SK-N-SH treated with all-trans-retinoic acid at 6 μM for 48 hours (cell line): ENCODE data around the gene HYAL4.
"Not testable (repeated sequence)": the region's sequence is repeated elsewhere in the genome, so short reads cannot be mapped to it uniquely, and the experiment has no call there.

Experiments used
- ATAC-seq: fragments of 200-7000 bp; cut with Tn5 transposase; 3 replicates; pipeline ENCODE4 v1.9.1; 2020; ENCODE audit warnings: mild to moderate bottlenecking, moderate library complexity
- BACH2 ChIP-seq: fragments of 250-450 bp; sonication (Bioruptor Pico); IDR thresholded peaks from 2 replicates; pipeline ENCODE4 v1.9.0; 2021; ENCODE audit warnings: mild to moderate bottlenecking, borderline replicate concordance
- CSDC2 ChIP-seq: fragments of 250-450 bp; sonication (Bioruptor Pico); IDR thresholded peaks from 2 replicates; pipeline ENCODE4 v1.5.0; 2020; ENCODE audit warnings: mild to moderate bottlenecking, moderate library complexity
- ESRRG ChIP-seq: fragments of 250-450 bp; sonication (Bioruptor Pico); IDR thresholded peaks from 2 replicates; pipeline ENCODE4 v1.6.1; 2021; ENCODE audit warnings: mild to moderate bottlenecking
- GLIS3 ChIP-seq: fragments of 250-450 bp; sonication (Bioruptor Pico); IDR thresholded peaks from 2 replicates; pipeline ENCODE4 v1.5.0; 2020; ENCODE audit warnings: mild to moderate bottlenecking, moderate library complexity
- ISL1 ChIP-seq: fragments of 250-450 bp; sonication (Bioruptor Pico); IDR thresholded peaks from 2 replicates; pipeline ENCODE4 v2.1.2; 2022; ENCODE audit warnings: mild to moderate bottlenecking, moderate library complexity
- PPARA ChIP-seq: fragments of 250-450 bp; sonication (Bioruptor Pico); IDR thresholded peaks from 2 replicates; pipeline ENCODE4 v1.5.0; 2020; ENCODE audit warnings: mild to moderate bottlenecking, borderline replicate concordance
- RARB ChIP-seq: fragments of 250-450 bp; sonication (Bioruptor Pico); IDR thresholded peaks from 2 replicates; pipeline ENCODE4 v1.8.0; 2021; ENCODE audit warnings: mild to moderate bottlenecking, moderate library complexity
- SNAI2 ChIP-seq: fragments of 250-450 bp; sonication (Bioruptor Pico); IDR thresholded peaks from 2 replicates; pipeline ENCODE4 v1.5.0; 2020; ENCODE audit warnings: mild to moderate bottlenecking, moderate library complexity
- TOX ChIP-seq: fragments of 250-450 bp; sonication (Bioruptor Pico); IDR thresholded peaks from 2 replicates; pipeline ENCODE4 v1.8.0; 2021; ENCODE audit warnings: mild to moderate bottlenecking, moderate library complexity, borderline replicate concordance
- ZC3H10 ChIP-seq: fragments of 250-450 bp; sonication (Bioruptor Pico); IDR thresholded peaks from 2 replicates; pipeline ENCODE4 v1.5.1; 2021; ENCODE audit warnings: mild to moderate bottlenecking, moderate library complexity
- ZFP3 ChIP-seq: fragments of 250-450 bp; sonication (Bioruptor Pico); IDR thresholded peaks from 2 replicates; pipeline ENCODE4 v1.5.0; 2020; ENCODE audit warnings: mild to moderate bottlenecking, moderate library complexity
- ZFP30 ChIP-seq: fragments of 450-650 bp; formaldehyde crosslinking; IDR thresholded peaks from 2 replicates; pipeline ENCODE4 v1.5.0; 2022; ENCODE audit warnings: mild to moderate bottlenecking, moderate library complexity
- ZNF565 ChIP-seq: fragments of 450-650 bp; formaldehyde crosslinking; conservative IDR thresholded peaks from 2 replicates; pipeline ENCODE4 v1.5.0; 2020; ENCODE audit warnings: low read depth, mild to moderate bottlenecking, moderate library complexity
- ZNF70 ChIP-seq: fragments of 450-650 bp; formaldehyde crosslinking; IDR thresholded peaks from 2 replicates; pipeline ENCODE4 v1.5.0; 2020; ENCODE audit warnings: mild to moderate bottlenecking, moderate library complexity
- TF ChIP-seq, protein P1 (sequence below): fragments of 250-450 bp; sonication (Bioruptor Pico); IDR thresholded peaks from 2 replicates; pipeline ENCODE4 v1.8.0; 2020; ENCODE audit warnings: mild to moderate bottlenecking, moderate library complexity, borderline replicate concordance
- TF ChIP-seq, protein P2 (sequence below): fragments of 250-450 bp; sonication (Bioruptor Pico); IDR thresholded peaks from 2 replicates; pipeline ENCODE4 v1.5.1; 2021; ENCODE audit warnings: mild to moderate bottlenecking, moderate library complexity
- TF ChIP-seq, protein P3 (sequence below): fragments of 250-450 bp; sonication (Bioruptor Pico); IDR thresholded peaks from 2 replicates; pipeline ENCODE4 v1.5.1; 2020; ENCODE audit warnings: low read depth, mild to moderate bottlenecking, moderate library complexity
- TF ChIP-seq, protein P4 (sequence below): fragments of 250-450 bp; sonication (Bioruptor Pico); IDR thresholded peaks from 2 replicates; pipeline ENCODE4 v1.8.0; 2021; ENCODE audit warnings: low read depth, mild to moderate bottlenecking, moderate library complexity, borderline replicate concordance

HYAL4 gene

DNA sequence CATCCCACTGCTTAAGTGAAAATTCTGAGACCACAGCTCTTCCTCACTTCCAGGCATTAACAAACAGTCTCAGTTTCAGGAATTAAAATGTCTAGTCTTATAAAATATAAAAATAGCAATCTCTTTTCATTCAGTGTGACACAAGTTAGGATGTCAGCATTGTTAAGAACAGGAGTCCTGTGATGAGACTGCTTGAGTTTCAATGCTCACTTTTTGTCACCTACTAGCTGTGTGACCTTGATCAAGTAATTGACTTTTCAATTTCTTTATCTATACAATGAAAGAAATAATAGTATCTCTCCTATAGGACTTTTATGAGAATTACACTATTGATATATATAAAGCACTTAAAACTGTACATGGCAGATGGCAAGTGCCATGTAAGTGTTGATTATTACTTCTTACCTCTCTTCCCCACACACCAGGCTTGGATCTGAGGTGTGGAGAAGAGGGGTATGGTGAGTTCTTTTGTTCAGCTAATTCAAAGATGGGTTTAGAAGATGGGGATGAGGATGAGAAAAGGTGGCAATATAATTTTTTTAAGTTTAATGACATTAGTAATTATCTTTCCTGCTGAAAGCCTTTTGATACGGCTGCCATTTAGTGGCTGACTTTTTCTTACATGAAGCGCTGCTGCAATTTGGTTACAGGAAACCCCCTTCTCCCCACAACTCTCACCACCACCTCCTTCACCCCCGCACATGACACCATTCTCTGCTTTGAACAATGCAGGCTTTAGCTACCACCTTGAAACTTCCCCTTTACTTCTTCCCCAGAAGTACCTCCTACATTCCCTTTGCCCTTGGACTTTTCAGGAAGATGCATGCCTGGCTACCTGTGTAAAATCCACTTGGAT is 20.8 kb upstream of the HYAL4 start:
- TF ChIP-seq RARB (CRISPR knock-in tag) (no peak), ISL1 (no peak)
- ATAC-seq = no peak

DNA sequence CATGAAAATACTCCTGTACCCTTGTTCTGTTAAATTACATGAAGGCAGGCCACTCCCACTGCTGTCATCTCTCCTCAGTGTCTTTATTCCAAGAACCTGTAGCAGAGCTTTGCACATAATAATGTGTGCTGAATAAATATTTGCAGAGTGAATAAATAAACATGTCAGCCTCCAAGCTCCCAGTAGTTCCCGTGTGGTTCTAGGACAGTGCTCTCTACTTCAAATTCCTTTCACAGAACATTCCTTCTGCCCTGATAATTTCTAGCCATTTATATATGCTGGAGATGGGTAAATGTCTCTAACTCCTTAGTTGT is 20.3 kb upstream of the HYAL4 start:
- ATAC-seq = no peak
- no peak for TF ChIP-seq ZFP3
- TF ChIP-seq, protein P1, sequence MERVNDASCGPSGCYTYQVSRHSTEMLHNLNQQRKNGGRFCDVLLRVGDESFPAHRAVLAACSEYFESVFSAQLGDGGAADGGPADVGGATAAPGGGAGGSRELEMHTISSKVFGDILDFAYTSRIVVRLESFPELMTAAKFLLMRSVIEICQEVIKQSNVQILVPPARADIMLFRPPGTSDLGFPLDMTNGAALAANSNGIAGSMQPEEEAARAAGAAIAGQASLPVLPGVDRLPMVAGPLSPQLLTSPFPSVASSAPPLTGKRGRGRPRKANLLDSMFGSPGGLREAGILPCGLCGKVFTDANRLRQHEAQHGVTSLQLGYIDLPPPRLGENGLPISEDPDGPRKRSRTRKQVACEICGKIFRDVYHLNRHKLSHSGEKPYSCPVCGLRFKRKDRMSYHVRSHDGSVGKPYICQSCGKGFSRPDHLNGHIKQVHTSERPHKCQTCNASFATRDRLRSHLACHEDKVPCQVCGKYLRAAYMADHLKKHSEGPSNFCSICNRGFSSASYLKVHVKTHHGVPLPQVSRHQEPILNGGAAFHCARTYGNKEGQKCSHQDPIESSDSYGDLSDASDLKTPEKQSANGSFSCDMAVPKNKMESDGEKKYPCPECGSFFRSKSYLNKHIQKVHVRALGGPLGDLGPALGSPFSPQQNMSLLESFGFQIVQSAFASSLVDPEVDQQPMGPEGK (CRISPR knock-in tag) = no peak
- no peak for TF ChIP-seq SNAI2
- no peak for TF ChIP-seq BACH2 (CRISPR knock-in tag)
- TF ChIP-seq TOX = no peak

DNA sequence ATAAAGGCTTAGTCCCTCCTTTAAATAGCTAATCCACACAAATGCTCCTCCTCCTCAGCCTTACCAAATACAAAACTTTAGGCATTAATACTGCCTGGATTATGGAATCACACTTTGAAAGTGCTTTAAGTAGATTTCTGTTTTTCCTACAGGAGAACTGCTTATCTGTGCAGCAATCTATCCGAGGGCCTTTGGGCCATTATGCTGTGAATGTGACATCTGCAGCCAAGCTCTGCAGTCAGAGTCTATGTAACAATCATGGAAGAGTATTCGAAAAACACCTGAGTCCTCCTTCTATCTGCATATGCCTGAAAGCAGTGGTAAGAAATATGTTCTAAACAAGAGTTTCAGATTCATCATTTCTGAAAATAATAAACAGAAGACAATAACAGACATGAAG is 16.2 kb upstream of the HYAL4 start:
- no peak for ATAC-seq
- TF ChIP-seq TOX (no peak), ZNF565 (CRISPR knock-in tag) (no peak), ZFP30 (no peak), GLIS3 (CRISPR knock-in tag) (no peak), PPARA (CRISPR knock-in tag) (no peak), ESRRG (CRISPR knock-in tag) (no peak)
- TF ChIP-seq, all 23 proteins: peak for 0

DNA sequence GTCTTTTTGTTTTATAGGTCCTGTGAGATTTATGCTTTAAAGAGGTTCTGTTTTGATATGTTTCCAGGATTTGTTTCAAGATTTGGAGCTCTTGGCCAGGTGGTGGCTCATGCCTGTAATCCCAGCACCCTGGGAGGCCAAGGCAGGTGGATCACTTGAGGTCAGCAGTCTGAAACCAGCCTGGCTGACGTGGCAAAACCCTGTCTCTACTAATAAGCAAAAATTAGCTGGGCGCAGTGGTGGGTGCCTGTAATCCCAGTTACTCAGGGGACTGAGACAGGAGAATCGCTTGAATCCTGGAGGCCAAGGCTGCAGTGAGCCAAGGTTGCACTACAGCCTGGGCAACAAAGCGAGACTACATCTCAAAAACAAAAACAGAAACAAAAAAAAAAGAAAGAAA is 8.3 kb upstream of the HYAL4 start:
- ATAC-seq = no peak

DNA sequence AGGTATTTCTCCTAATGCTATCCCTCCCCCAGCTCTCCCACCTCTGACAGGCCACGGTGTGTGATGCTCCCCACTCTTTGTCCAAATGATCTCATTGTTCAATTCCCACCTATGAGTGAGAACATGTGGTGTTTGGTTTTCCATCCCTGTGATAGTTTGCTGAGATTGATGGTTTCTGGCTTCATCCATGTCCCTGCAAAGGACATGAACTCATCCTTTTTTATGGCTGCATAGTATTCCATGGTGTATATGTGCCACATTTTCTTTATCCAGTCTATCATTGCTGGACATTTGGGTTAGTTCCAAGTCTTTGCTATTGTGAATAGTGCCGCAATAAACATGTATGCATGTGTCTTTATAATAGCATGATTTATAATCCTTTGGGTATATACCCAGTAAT is 5.9 kb upstream of the HYAL4 start:
- ATAC-seq = not testable (repeated sequence)

More for the DNA sequence above, 8.3 kb upstream of the HYAL4 start:
- TF ChIP-seq BACH2 (CRISPR knock-in tag) (no peak), PPARA (CRISPR knock-in tag) (no peak), ZNF70 (CRISPR knock-in tag) (no peak), ISL1 (no peak), CSDC2 (CRISPR knock-in tag) (no peak), ZC3H10 (CRISPR knock-in tag) (no peak), TOX (no peak)
- TF ChIP-seq, protein P2, sequence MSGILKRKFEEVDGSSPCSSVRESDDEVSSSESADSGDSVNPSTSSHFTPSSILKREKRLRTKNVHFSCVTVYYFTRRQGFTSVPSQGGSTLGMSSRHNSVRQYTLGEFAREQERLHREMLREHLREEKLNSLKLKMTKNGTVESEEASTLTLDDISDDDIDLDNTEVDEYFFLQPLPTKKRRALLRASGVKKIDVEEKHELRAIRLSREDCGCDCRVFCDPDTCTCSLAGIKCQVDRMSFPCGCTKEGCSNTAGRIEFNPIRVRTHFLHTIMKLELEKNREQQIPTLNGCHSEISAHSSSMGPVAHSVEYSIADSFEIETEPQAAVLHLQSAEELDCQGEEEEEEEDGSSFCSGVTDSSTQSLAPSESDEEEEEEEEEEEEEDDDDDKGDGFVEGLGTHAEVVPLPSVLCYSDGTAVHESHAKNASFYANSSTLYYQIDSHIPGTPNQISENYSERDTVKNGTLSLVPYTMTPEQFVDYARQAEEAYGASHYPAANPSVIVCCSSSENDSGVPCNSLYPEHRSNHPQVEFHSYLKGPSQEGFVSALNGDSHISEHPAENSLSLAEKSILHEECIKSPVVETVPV = no peak

DNA sequence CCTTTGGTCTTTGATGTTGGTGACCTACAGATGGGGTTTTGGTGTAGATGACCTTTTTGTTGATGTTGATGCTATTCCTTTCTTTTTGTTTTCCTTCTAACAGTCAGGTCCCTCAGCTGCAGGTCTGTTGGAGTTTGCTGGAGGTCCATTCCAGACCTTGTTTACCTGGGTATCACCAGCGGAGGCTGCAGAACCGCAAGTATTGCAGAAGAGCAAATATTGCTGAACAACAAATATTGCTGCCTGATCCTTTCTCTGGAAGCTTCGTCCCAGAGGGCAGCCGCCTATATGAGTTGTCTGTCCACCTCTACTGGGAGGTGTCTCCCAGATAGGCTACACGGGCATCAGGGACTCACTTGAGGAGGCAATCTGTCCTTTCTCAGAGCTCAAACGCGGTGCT is 827 bp upstream of the HYAL4 start:
- ATAC-seq = not testable (repeated sequence)

DNA sequence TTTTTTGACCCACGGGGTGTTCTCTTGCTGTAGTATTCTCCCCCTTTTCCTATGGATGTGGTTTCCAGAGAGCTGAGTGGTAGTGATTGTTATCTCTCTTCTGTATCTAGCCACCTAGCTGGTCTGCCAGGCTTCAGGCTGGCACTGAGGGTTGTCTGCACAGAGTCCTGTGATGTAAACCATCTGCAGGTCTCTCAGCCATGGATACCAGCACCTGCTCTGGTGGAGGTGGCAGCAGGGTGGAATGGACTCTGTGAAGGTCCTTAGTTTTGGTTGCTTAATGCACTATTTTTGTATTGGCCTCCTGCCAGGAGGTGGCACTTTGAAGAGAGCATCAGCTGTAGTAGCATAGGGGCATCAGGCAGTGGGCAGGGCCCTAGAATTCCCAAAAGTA is 851 bp downstream of the HYAL4 start:
- ATAC-seq = no peak
- TF ChIP-seq, protein P3, sequence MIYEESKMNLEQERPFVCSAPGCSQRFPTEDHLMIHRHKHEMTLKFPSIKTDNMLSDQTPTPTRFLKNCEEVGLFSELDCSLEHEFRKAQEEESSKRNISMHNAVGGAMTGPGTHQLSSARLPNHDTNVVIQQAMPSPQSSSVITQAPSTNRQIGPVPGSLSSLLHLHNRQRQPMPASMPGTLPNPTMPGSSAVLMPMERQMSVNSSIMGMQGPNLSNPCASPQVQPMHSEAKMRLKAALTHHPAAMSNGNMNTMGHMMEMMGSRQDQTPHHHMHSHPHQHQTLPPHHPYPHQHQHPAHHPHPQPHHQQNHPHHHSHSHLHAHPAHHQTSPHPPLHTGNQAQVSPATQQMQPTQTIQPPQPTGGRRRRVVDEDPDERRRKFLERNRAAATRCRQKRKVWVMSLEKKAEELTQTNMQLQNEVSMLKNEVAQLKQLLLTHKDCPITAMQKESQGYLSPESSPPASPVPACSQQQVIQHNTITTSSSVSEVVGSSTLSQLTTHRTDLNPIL (CRISPR knock-in tag) = no peak
- no peak for TF ChIP-seq SNAI2

DNA sequence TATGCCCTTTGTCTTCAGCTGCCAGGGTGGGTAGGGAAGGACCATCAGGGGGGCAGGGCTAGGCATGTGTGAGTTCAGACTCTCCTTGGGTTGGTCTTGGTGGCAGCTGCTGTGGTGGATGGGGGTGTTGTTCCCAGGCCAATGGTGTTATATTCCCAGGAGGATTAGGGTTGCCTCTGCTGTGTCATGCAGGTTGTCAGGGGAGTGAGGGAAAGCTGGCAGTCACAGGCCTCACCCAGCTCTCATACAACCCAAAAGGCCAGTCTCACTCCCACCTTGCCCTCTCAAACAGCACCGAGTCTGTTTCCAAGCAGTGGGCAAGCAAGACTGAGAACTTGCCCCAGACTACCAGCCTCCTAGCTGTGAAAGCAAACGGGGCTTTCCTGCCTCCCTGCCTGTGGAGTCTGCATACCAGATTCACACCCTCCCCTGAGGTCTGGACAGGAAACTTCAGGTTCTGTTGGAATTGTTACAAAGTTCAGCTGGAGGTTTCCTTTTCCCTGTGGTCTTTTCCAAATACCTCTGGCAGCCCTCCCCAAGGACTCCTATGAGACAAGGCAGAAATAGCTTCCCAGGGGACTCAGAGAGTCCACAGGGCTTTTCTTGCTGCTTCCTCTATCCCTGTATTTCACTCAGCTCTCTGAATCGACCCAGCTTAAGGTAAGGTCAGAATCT is 1.4 kb downstream of the HYAL4 start:
- ATAC-seq = no peak
- TF ChIP-seq, protein P4, sequence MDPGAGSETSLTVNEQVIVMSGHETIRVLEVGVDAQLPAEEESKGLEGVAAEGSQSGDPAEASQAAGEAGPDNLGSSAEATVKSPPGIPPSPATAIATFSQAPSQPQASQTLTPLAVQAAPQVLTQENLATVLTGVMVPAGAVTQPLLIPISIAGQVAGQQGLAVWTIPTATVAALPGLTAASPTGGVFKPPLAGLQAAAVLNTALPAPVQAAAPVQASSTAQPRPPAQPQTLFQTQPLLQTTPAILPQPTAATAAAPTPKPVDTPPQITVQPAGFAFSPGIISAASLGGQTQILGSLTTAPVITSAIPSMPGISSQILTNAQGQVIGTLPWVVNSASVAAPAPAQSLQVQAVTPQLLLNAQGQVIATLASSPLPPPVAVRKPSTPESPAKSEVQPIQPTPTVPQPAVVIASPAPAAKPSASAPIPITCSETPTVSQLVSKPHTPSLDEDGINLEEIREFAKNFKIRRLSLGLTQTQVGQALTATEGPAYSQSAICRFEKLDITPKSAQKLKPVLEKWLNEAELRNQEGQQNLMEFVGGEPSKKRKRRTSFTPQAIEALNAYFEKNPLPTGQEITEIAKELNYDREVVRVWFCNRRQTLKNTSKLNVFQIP (CRISPR knock-in tag) = no peak
- TF ChIP-seq, protein P2 = no peak
- no peak for TF ChIP-seq TOX
- no peak for TF ChIP-seq ISL1
- TF ChIP-seq, protein P1 (CRISPR knock-in tag) = no peak
